BE2C (cell line): Measurements from ENCODE around the gene GJB5.

ENCODE experiments used
- DNase-seq: peaks from one replicate; pipeline ENCODE4 v3.0.0-alpha.2; 2020
- H3K27me3 ChIP-seq: fragments of 250-450 bp; sonication (Bioruptor Pico); 2 replicates; pipeline ENCODE4 v1.5.1; 2020; ENCODE audit warnings: mild to moderate bottlenecking
- H3K36me3 ChIP-seq: fragments of 250-450 bp; sonication (Bioruptor Pico); 2 replicates; pipeline ENCODE4 v1.5.1; 2020; ENCODE audit warnings: mild to moderate bottlenecking
- H3K4me1 ChIP-seq: fragments of 250-450 bp; sonication (Bioruptor Pico); 2 replicates; pipeline ENCODE4 v1.5.1; 2020
- H3K4me3 ChIP-seq: 2 replicates; pipeline ENCODE4 v1.5.1; 2011; ENCODE audit warnings: low read depth, low read length
- H3K9me3 ChIP-seq: fragments of 250-450 bp; sonication (Bioruptor Pico); 2 replicates; pipeline ENCODE4 v1.5.1; 2020
- CTCF ChIP-seq: IDR thresholded peaks from 2 replicates; pipeline ENCODE4 v1.5.1; 2012; ENCODE audit warnings: mild to moderate bottlenecking, low read depth, low read length

Gene GJB5

GRCh38 chr1:34774957-34775356 lies 20.1 kb downstream of the GJB5 start:
- Histone ChIP-seq H3K4me1 (no peaks in the 10 kb centered on the region), H3K36me3 (no peaks in the 10 kb centered on the region), H3K27me3 (no peaks in the 10 kb centered on the region), H3K9me3 (no peaks in the 10 kb centered on the region), H3K4me3 (no peak overlapping the region)
- DNase-seq: no peak
- TF ChIP-seq CTCF: no peak

DNA sequence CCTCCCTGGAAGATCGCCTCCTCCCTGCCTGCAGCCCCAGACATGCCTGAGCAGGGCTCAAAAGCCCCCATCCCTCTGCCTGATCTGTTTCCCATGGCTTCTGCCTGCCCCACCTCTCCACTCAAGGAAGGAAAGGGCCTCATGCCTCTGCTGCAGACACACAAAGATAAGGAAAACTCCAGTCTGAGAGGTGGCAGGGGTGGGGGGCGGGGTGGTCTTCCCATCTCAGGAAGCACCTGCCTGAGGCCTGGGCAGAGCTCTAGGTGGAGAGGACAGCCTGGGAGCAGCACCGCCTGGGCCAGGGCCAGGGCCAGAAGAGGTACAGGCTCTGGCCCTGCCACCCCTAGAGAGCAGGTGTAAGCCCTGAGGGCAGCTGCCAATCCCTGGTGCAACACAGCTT lies 22.1 kb downstream of the GJB5 start:
- no peak for TF ChIP-seq CTCF
- H3K27me3 ChIP-seq: peaks cover 11% of the 10 kb centered on the region
- no peaks in the 10 kb centered on the region for H3K4me1 ChIP-seq
- H3K4me3 ChIP-seq: no peak overlapping the region
- DNase-seq: no peak
- H3K36me3 ChIP-seq: no peaks in the 10 kb centered on the region
- no peaks in the 10 kb centered on the region for H3K9me3 ChIP-seq

DNA sequence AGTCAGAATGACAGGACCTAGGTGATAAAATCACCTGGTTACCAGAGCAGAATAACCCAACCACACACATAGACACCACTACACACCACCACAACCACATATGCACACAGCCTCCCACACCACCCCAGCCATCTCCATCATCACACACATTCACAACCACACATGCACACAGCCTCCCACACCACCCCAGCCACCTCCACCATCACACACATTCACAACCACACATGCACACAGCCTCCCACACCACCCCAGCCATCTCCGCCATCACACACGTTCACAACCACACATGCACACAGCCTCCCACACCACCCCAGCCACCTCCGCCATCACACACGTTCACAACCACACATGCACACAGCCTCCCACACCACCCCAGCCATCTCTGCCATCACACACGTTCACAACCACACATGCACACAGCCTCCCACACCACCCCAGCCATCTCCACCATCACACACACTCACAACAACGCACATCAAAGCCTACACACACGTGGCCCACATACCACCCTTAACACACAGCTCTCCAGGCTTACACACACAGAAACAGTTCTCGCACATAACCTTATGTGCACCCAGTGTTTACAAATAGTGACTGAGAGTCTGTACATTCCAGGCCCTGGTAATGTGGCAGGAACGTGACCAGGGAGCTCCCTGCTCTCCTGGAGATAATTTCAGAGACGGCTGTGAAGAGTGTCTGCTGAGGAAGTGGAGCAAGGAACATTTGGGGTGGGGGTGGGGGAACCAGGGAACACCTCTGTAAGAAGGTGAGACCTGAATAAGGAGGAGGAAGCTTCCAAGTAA lies 22.9 kb downstream of the GJB5 start:
- Histone ChIP-seq H3K4me1 (no peaks in the 10 kb centered on the region), H3K4me3 (no peak overlapping the region), H3K27me3 (peaks cover 16% of the 10 kb centered on the region), H3K36me3 (no peaks in the 10 kb centered on the region), H3K9me3 (no peaks in the 10 kb centered on the region)
- no peak for TF ChIP-seq CTCF
- no peak for DNase-seq

DNA sequence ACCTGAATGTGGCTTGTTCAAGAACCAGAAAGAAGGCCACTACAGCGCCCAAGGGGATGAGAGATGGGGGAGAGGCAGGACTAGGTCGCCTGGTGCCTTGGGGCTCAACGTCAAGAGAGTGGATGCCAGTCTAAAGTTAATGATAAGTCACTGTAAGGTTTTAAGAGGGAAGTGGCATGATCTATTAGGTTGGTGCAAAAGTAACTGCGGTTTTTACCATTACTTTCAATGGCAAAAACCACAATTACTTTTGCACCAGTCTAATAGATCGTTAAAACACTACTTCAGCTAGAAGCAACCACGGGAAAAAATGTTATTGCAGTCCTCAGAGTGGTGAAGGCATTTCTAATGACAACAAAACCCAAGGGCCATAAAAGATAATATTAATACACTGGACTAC lies 23.5 kb downstream of the GJB5 start:
- Histone ChIP-seq H3K36me3 (no peaks in the 10 kb centered on the region), H3K4me1 (no peaks in the 10 kb centered on the region), H3K27me3 (peaks cover 16% of the 10 kb centered on the region), H3K4me3 (no peak overlapping the region), H3K9me3 (no peaks in the 10 kb centered on the region)
- no peak for TF ChIP-seq CTCF
- no peak for DNase-seq

DNA sequence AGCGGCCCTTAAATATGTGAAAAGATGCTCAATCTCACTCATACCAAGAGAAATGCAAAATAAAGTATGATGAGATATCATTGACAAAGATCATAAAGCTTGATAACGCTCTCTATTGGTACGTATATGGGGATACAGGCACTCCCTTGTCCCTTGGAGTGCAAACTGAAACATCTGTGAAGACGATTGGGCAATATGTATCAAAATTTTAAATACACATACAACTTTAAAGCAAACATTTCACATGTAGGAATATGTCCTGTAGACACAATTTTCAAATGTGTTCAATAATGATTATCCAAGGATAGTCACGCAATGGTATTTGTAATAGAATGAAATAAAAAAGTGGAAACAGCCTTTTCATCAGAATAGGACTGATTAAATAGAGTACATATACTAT lies 24.2 kb downstream of the GJB5 start:
- no peak for TF ChIP-seq CTCF
- Histone ChIP-seq H3K9me3 (no peaks in the 10 kb centered on the region), H3K4me3 (no peak overlapping the region), H3K36me3 (no peaks in the 10 kb centered on the region), H3K27me3 (peaks cover 16% of the 10 kb centered on the region), H3K4me1 (no peaks in the 10 kb centered on the region)
- DNase-seq: no peak

- no peak for DNase-seq
- no peaks in the 10 kb centered on the region for H3K4me1 ChIP-seq
- no peak for TF ChIP-seq CTCF
- H3K9me3 ChIP-seq: no peaks in the 10 kb centered on the region
- H3K36me3 ChIP-seq: no peaks in the 10 kb centered on the region
- H3K4me3 ChIP-seq: no peak overlapping the region
- peaks cover 16% of the 10 kb centered on the region for H3K27me3 ChIP-seq
Measured at GRCh38 chr1:34779526-34779925, 24.7 kb downstream of the GJB5 start.
